ENCODE data around the gene ELF2. TPM values are rescaled to one million over a fixed set of nuclear protein-coding genes. Genes with fewer than 3 reads are reported as not detected.
A peak's percentile ranks its signal among the peaks of the same experiment; 100 is the strongest.
"Not testable (repeated sequence)": the region's sequence is repeated elsewhere in the genome, so short reads cannot be mapped to it uniquely, and the experiment has no call there.

ELF2 gene
- total RNA-seq, 1 experiment from 2014 or later = 17.9 TPM

DNA sequence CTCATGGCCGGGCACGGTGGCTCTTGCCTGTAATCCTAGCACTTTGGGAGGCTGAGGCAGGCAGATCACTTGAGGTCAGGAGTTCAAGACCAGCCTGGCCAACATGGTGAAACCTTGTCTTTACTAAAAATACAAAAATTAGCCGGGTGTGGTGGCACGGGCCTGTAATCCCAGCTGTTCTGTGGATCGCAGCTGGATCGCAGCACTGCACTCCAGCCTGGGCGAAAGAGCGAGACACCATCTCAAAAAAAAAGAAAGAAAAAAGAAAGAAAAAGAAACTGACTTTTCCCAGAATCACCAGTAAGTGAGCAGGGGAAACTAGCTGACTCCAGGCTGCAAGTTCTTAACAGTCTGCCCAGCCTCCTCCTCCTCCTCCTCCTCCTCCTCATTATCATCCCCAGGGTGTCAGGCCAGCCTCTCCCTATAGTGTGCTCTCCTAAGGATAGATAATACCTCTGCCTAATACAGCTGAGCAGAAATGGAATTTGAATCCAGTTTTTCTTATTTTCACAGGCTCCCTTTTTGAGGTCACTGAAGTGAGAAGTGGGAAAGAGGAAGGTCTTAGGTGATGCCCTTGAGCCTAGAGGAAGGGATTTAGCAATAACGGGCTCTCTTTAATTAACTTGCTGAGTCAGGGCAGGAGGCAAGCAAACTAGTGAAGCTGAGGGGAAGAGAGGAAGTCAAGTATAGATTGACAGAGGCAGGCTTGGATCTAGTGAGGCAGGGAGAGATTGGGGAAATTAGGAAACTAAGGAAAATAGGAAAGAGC is 11.8 kb upstream of the ELF2 start:
- DNase-seq (ENCODE audit: low read depth) = no peak

DNA sequence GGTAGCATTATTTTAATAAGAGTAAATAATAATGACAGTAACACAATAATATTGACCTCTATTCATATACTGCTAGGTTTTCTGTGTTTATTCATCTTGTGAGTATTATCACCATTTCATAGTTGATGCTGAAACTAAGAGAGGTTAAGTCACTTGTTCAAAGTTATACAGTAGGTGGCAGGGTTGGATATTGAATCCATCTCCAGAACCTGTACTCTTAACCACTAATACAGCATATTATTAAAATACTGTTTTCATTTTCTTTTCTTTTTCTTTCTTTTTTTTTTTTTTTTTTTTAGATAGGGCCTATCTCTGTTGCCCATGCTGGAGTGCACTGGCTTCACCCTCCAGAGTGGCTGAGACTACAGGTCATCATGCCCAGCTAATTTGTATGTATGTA is 7.1 kb upstream of the ELF2 start:
- no peak for DNase-seq (ENCODE audit: low read depth)

GRCh38 chr4:139177869-139178619 is 1.0 kb upstream of the ELF2 start:
- peak; percentile 90 for DNase-seq (ENCODE audit: low read depth)

DNA sequence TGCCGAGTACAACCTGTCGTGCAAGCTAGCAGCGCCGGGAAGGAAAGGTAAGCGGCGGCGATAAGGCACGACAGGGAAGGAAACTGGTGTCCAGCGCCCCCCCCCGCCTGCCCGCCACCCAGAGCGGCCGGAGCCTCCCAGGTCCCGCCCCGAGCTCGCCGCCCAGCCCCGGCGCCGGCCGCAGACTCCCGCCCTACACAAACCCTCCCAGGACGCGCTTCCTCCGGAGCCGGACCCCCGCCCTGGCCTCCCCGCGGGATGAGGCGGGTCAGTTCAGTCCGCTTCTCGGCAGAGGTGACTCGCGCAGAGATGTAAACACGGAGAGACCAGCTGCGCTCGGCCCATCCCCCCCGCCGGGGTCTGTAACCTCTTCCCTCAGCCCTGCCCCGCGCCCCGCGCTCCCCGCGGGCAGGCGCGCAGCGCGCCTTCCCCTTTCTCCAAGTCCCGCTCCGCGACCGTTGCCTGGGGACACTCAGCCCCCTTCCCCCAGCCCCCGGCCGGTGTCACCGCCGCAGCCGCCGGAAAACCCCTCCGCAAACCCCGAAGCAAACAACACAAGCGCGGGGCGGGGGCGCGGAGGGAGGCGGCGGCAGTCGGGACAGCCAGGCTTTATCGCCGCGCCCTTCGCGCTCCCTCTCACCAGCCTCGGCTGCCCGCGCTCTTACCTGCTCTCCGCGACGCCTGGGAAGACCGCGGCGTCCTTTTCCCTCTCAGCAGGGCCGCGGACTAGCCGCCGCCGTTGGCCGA is 543 bp downstream of the ELF2 start:
- DNase-seq (ENCODE audit: low read depth) = peak; percentile 57

DNA sequence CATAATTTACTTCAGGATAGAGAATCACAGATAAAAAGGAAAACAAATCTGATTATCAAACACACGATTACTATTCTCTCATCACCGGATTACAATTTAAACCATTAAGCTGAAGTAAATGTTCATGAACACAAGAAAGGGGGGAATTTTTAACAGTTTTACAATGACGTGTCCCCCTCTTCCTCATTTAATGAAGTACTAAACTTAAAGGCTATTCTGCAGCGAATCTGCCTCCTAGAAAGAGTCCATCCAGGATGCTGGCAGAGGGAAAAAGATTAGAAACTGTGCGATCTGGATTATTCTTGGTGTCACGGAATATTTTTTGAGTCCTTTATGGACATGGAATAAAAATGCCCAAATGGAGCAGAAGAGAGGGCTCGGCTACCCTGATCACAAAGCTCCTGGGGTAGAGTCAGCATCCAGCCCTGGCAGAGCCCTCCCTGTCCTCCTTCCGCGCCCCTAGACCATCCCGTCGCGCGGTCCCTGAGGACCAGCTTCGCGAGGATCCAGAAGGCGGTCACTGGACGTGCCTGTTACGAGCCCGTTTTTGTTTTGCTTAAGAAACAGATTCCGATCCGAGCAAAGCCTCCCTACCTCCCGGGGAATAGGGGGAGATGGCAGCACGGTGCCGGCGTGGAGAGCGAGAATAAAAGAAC is 1.2 kb downstream of the ELF2 start:
- no peak for DNase-seq (ENCODE audit: low read depth)

DNA sequence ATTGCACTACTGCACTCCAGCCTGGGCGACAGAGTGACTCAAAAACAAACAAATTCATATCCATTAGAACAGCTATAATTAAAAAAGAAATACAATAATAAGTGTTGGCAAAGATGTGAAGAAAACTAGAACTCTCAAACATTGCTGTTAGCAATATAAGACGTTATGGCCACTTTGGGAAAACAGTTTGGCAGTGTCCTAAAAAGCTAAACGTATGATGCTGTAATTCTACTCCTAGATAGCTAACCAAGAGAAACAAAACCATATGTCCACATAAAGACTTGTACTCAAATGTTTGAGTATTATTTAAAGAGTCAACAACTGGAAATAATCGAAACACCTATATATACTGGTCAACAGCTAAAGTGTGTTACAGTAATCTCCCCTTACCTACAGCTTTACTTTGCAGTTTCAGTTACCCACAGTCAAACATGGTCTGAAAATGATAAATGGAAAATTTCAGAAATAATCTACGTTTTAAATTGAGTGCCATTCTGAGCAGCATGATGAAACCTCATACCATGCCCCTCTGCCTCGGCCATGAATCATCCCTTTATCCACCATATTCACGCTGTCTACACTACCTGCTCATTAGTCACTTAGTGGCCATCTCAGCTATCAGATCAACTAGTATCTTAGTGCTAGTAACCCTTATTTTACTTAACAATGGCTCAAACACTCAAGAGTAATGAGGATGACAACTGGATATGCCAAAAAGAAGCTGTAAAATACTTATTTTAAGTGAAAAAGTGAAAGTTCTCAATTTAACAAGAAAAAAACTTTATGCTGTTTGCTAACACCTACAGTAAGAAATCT is 4.9 kb downstream of the ELF2 start:
- DNase-seq (ENCODE audit: low read depth) = peak; percentile 57

DNA sequence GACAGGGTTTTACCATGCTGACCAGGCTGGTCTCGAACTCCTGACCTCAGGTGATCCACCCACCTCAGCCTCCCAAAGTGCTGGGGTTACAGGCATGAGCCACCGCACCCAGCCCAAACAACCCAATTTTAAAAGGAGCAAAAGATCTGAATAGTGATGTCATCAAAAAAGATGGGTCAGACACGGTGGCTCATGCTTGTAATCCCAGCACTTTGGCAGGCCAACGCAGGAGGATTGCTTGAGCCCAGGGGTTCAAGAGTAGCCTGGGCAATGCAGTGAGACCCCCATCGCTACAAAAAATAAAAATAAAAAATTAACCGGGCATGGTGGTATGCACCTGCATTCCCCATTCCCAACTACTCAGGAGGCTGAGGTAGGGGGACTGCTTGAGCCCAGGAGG is 6.1 kb downstream of the ELF2 start:
- DNase-seq (ENCODE audit: low read depth) = no peak

- no peak for DNase-seq (ENCODE audit: low read depth)
Measured at GRCh38 chr4:139167774-139168444, 9.1 kb downstream of the ELF2 start.

DNA sequence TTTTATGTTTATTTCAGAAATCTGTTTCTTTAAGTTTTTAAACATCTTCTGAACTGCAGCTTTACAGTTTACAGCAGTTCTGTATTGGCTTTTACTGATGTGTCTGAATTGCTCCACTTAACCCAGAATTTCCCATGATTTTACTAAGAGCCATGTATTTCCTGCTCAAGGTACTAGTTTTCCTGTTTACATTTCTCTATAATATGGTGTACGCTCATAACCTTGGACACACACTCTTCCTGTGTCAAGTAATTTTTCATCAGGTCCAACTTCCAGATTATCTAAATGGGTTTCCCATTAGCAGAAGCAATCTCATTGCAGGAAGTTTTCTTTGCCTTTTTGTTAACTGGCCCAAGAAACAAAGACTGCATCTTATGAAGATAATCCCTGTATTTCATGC is 12.3 kb downstream of the ELF2 start:
- DNase-seq (ENCODE audit: low read depth) = no peak

GRCh38 chr4:139163806-139164206 is 13.2 kb downstream of the ELF2 start:
- no peak for DNase-seq (ENCODE audit: low read depth)

DNA sequence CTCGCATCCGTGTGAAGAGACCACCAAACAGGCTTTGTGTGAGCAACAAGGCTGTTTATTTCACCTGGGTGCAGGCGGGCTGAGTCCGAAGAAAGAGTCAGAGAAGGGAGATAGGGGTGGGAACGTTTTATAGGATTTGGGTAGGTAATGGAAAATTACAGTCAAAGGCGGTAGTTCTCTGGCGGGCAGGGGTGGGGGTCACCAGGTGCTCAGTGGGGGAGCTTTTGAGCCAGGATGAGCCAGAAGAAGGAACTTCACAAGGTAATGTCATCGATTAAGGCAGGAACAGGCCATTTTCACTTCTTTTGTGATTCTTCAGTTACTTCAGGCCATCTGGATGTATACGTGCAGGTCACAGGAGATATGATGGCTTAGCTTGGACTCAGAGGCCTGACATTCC is 19.0 kb downstream of the ELF2 start:
- not testable (repeated sequence) for DNase-seq (ENCODE audit: low read depth)

DNA sequence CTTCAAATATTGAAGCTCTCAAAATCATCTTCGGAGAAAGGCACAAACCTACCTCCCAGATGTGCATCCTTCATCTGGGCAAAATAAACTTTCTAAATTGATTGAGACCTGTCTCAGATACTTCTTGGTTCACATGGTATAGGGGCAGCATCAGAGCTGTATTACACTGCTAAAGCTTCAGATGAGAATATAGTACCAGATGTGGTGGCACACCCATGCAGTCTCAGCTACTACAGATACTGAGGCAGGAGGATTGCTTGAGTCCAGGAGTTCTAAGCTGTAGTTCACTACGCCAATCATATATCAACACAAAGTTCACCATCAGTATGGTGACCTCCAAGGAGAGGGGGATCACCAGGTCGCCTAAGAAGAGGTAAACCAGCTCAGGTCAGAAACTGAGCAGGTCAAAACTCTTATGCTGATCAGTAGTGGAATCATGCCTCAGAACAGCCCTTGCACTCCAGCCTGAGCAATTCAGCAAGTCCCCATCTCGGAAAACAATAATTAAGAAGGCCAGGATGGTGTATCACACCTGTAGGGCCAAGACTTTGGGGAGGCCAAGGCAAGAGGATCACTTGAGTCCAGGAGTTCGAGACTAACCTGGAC is 22.0 kb downstream of the ELF2 start:
- no peak for DNase-seq (ENCODE audit: low read depth)

DNA sequence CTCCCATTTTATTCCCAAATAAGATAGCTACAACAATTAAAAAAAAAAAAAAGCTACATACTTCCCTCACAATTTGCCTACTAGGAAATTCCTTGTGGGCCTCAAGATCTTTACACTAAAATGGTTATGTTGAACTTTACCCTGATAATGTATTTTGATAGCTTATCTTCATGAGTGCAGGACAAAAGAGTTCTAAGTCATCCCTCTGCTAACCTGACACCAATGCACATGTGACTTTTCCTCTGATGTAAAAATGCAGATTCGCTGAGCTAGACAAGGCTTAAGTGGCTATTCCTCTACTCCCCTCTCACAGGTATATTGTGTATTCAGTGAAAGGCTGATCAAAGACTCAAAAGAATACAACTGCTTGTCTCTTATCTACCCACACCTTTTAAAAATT is 22.5 kb downstream of the ELF2 start:
- no peak for DNase-seq (ENCODE audit: low read depth)

- DNase-seq (ENCODE audit: low read depth) = no peak
Measured at GRCh38 chr4:139154134-139154421, 22.9 kb downstream of the ELF2 start.

DNA sequence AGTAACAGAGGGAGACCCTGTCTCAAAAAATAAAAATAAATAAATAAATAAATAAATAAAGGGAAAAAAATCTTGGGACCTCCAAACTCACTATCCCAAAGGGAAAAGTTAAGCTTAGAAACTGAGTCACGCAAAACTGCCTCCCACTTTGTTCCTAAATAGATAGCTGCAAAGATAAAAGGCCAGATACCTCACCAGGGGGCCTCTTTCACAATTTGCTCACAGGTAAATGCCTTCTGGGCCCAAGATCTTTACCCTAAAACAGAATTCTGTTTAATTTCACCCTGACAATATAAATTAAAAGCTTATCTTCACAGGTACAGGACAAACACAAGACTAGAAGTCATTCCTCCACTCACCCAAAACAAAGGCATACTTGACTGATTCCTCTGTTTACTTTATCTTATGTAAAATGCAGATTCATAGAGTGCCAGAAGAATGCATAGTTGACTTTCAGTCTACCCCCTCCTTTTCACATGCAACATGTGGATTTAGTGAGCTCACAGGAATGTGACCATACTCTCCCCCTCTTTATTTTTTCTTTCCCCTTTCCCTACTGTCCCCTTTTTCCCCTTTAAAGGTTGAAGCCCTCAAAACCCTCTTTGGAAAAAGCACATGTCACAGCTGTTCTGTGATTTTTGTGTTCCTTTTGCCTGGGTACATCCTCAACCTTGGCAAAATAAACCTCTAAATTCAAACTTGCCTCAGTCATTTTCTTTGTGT is 23.4 kb downstream of the ELF2 start:
- DNase-seq (ENCODE audit: low read depth) = no peak

DNA sequence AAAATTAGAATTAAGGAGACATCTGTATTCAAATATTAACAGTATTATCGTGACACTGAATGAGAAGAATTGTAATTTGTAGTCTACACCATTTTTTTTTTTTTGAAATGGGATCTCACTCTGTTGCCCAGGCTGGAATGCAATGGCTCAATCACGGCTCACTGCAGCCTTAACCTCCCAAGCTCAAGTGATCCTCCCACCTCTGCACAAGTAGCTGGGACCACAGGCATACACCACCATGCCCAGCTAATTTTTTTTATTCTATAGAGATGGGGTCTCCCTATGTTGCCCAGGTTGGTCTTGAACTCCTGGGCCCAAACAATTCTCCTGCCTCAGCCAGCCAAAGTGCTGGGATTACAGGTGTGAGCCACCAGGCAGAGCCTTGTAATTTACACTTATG is 24.8 kb downstream of the ELF2 start:
- no peak for DNase-seq (ENCODE audit: low read depth)

GRCh38 chr4:139146926-139147629 is 29.9 kb downstream of the ELF2 start:
- no peak for DNase-seq (ENCODE audit: low read depth)

- no peak for DNase-seq (ENCODE audit: low read depth)
Measured at GRCh38 chr4:139145552-139145932, 31.5 kb downstream of the ELF2 start.

DNA sequence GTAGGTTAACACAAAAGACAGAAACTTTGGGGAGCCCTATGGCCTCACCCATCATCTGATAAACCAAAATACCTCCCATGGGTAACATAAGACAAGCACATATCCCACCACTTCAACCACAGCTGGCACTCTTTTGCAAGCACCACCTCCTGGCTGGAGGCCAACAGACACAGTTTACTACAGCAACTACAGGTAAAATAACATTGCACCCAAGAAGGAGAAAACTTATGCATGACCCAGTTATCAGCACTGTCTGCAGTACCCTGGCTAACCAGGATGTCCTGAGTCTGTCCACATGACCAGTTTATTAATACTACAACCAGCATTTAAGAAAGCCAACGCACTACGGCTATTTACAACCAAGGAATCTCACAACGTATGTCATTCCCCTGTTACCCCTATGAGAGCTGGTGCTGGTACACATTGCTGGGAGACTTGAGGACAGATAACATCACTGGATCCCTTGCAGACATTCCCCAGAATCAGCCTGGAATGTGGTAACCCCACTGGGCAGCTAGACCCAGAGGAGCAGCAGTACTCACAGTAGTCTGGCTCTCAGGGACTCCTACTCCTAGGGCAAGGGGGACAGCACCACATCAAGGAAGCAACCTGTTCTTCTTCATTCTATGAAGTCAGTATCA is 32.0 kb downstream of the ELF2 start:
- DNase-seq (ENCODE audit: low read depth) = peak; percentile 2

Measured in Daoy (cell line).